Activated CD4-positive, alpha-beta T cell treated with anti-CD3 and anti-CD28 coated beads, Interleukin-2, amount 10 ng/mL, durations not matched to agents 24 days and 14 days (primary cell): ENCODE measurements around the gene COMT. TPM values are rescaled to one million over a fixed set of nuclear protein-coding genes. Genes with fewer than 3 reads are reported as not detected.
A peak's percentile ranks its signal among the peaks of the same experiment; 100 is the strongest.

Experiments
- DNase-seq: peaks from one replicate; pipeline ENCODE4 v3.0.0; 2022
- H3K27ac Mint-ChIP-seq: one replicate; pipeline ENCODE4 v1.8.0; 2022; ENCODE audit warnings: mild to moderate bottlenecking, mixed read lengths
- H3K27me3 Mint-ChIP-seq: one replicate; pipeline ENCODE4 v1.8.0; 2022; ENCODE audit warnings: mixed read lengths
- H3K36me3 Mint-ChIP-seq: one replicate; pipeline ENCODE4 v1.8.0; 2022; ENCODE audit warnings: low read depth, mild to moderate bottlenecking, mixed read lengths
- H3K4me1 Mint-ChIP-seq: one replicate; pipeline ENCODE4 v1.8.0; 2021; ENCODE audit warnings: mixed read lengths
- H3K4me3 Mint-ChIP-seq: one replicate; pipeline ENCODE4 v1.8.0; 2022; ENCODE audit warnings: mild to moderate bottlenecking, moderate library complexity, mixed read lengths
- H3K9me3 Mint-ChIP-seq: one replicate; pipeline ENCODE4 v1.8.0; 2021; ENCODE audit warnings: mixed read lengths
- intact Hi-C: fragments of 100-400 bp; cut with micrococcal nuclease; formaldehyde crosslinking; loops from one replicate; pipeline ENCODE4 v1.15.1; 2023
- total RNA-seq: library from RNA; stranded (reverse); gene quantifications from 2 replicates; pipeline ENCODE4 v1.2.3, GENCODE V29; 2022

The COMT gene
- total RNA-seq, 1 donor from 2014 or later = 110 TPM

DNA sequence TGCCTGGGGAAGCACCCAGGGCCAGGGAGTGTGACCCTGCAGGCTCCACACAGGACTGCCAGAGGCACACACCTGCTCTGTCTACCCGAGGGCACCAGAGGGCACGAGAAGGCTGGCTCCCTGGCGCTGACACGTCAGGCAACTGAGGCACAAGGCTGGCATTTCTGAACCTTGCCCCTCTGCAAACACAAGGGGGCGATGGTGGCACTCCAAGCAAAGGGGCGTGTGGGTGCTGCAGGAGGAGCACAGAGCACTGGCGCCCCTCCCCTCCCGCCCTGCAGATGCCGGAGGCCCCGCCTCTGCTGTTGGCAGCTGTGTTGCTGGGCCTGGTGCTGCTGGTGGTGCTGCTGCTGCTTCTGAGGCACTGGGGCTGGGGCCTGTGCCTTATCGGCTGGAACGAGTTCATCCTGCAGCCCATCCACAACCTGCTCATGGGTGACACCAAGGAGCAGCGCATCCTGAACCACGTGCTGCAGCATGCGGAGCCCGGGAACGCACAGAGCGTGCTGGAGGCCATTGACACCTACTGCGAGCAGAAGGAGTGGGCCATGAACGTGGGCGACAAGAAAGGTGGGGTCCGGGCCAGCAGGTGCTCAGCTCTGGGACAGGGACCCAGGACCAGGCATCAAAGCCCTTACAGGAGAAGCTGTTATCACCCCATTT lies 20.8 kb downstream of the COMT start:
- Mint-ChIP-seq H3K4me3 (no peak overlapping the region), H3K36me3 (peaks cover 11% of the 10 kb centered on the region), H3K27me3 (no peaks in the 10 kb centered on the region), H3K4me1 (peaks cover 2% of the 10 kb centered on the region), H3K9me3 (no peaks in the 10 kb centered on the region), H3K27ac (no peak overlapping the region)
- intact Hi-C loops = loop anchor here (10.0 kb wide), 1 partner anchor 332 kb away; no protein-coding TSS in a partner anchor
- peak; percentile 85 for DNase-seq

DNA sequence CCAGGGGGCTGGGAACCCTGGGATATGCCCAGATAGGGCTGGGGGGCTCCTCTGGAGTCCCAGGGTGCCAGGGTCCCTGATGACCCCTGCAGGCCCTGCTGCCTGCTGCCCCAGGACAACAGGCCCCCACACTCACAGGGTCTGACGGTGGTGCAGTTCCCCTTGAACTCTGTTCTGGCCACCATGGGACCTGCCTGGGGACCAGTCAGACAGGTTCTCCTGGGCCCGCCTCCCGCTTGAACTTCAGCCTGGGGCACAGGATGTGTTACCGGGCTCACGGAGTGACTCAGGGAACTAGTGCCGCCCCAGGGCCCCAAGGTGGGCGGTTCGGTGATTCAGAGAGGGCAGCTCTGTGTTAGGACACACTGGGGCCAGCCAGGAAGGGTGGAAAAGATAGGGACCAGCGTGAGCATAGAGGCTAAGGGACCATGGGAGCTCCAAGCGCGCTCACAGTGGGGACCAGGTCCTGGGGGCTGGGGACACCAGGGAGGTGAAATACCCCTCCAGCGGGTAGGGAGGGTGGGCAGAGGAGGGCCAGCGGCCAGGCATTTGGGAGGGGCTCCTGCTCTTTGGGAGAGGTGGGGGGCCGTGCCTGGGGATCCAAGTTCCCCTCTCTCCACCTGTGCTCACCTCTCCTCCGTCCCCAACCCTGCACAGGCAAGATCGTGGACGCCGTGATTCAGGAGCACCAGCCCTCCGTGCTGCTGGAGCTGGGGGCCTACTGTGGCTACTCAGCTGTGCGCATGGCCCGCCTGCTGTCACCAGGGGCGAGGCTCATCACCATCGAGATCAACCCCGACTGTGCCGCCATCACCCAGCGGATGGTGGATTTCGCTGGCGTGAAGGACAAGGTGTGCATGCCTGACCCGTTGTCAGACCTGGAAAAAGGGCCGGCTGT lies 21.6 kb downstream of the COMT start:
- no peak overlapping the region for H3K27ac Mint-ChIP-seq
- no peaks in the 10 kb centered on the region for H3K27me3 Mint-ChIP-seq
- H3K4me3 Mint-ChIP-seq = no peak overlapping the region
- H3K9me3 Mint-ChIP-seq = no peaks in the 10 kb centered on the region
- intact Hi-C loops = loop anchor here (10.0 kb wide), 1 partner anchor 332 kb away; no protein-coding TSS in a partner anchor
- peaks cover 2% of the 10 kb centered on the region for H3K4me1 Mint-ChIP-seq
- H3K36me3 Mint-ChIP-seq = peaks cover 11% of the 10 kb centered on the region
- DNase-seq = no peak

DNA sequence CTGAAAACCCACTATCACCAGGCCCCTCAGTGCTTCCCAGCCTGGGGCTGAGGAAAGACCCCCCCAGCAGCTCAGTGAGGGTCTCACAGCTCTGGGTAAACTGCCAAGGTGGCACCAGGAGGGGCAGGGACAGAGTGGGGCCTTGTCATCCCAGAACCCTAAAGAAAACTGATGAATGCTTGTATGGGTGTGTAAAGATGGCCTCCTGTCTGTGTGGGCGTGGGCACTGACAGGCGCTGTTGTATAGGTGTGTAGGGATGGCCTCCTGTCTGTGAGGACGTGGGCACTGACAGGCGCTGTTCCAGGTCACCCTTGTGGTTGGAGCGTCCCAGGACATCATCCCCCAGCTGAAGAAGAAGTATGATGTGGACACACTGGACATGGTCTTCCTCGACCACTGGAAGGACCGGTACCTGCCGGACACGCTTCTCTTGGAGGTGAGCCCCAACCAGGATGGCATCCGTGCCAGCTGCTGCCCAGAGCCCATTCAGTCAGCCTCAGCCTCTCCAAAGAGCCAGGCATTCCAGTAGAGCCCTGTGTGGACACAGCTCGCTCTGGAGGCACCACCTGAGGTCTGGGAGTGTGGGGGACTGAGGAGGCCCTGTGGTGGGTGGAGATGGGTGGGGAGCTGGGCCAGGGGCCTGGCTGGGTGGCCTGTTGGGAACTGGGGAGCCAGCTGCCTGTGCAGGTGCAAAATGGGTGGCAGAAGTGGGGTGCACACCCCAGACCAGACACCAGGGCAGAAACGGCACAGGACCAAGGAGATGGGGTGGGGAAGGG lies 22.5 kb downstream of the COMT start:
- Mint-ChIP-seq H3K36me3 (peaks cover 11% of the 10 kb centered on the region), H3K4me3 (no peak overlapping the region), H3K9me3 (no peaks in the 10 kb centered on the region), H3K4me1 (peaks cover 2% of the 10 kb centered on the region), H3K27me3 (no peaks in the 10 kb centered on the region), H3K27ac (no peak overlapping the region)
- DNase-seq = no peak
- intact Hi-C loops = loop anchor here (10.0 kb wide), 1 partner anchor 331 kb away; no protein-coding TSS in a partner anchor

DNA sequence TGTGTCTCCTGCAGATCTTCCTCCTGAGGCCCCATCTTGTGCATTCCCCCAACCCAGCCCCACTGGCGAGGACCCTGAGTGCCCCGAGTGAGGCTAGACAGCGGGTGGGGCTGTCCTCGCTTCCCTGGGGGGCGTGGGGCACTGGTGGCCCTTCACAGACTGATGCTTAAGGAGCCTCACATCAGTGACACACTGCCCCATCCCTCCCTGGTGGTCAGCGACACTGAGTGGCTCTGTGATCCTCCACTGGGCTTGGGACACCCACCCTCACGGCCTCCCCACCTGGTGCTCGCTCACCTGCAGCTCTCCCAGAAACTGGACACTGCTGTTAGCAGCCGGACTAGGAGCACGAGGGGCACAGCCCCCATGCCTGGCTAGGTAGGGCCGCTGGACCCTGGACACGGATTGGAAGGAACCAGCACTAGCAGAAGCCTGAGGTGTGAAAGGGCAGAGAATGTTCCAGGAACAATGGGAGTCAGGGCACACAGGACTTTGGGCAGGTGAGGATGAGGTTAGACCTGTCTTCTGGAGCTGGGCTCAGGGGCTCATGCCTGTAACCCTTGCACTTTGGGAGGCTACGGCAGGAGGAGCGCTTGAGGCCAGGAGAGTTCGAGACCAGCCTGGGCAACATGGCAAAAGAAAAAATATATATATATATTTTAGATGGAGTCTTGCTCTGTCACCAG lies 23.3 kb downstream of the COMT start:
- peaks cover 11% of the 10 kb centered on the region for H3K36me3 Mint-ChIP-seq
- intact Hi-C loops = loop anchor here (10.0 kb wide), 1 partner anchor 330 kb away; no protein-coding TSS in a partner anchor
- no peak overlapping the region for H3K27ac Mint-ChIP-seq
- DNase-seq = no peak
- H3K9me3 Mint-ChIP-seq = no peaks in the 10 kb centered on the region
- peaks cover 2% of the 10 kb centered on the region for H3K4me1 Mint-ChIP-seq
- no peak overlapping the region for H3K4me3 Mint-ChIP-seq
- H3K27me3 Mint-ChIP-seq = no peaks in the 10 kb centered on the region

DNA sequence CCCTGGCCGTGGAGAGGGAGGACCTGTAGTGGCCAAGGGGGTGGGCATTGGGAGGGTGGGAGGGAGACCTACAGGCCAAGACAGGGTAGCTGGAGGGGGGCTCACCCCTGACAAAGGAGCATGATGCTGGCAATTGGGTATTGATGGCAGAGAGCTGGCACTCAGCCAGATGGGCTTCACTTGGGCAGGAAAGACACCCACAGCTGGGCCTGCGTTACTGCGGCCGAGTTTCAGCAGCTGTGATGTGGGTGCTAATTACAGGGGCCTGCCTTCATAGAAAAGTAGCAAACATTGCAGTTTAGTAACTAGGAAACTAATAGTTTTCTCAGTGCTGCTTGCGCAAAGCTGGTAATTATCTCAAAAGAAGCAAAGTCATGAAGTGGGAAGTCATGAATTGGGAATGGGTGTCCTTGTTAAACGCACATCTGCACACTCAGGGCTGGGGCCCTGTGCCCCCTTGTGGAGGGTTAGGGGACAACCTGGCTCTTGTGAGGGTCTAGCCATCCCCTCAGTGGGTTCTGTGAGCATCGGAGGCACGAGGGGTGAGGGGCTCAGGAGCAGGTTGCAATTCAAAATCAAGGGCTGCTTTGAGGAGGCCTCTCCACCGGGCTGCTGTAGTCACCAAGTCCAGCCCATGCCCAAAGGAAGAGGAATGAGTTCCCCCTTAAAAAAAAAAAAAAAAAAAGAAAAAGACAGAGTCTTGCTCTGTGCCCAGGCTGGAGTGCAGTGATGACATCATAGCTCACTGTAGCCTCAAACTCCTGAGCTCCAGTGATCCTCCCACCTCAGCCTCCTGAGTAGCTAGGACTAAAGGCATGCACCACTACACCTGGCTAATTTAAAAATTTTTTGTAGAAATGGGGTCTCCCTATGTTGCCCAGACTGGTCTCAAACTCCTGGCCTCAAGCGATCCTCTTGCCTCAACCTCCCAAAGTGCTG lies 24.5 kb downstream of the COMT start:
- Mint-ChIP-seq H3K4me3 (no peak overlapping the region), H3K9me3 (no peaks in the 10 kb centered on the region), H3K4me1 (no peaks in the 10 kb centered on the region), H3K27me3 (no peaks in the 10 kb centered on the region), H3K36me3 (peaks cover 11% of the 10 kb centered on the region), H3K27ac (no peak overlapping the region)
- DNase-seq = no peak
- intact Hi-C loops = loop anchor here (10.0 kb wide), 1 partner anchor 329 kb away; no protein-coding TSS in a partner anchor

DNA sequence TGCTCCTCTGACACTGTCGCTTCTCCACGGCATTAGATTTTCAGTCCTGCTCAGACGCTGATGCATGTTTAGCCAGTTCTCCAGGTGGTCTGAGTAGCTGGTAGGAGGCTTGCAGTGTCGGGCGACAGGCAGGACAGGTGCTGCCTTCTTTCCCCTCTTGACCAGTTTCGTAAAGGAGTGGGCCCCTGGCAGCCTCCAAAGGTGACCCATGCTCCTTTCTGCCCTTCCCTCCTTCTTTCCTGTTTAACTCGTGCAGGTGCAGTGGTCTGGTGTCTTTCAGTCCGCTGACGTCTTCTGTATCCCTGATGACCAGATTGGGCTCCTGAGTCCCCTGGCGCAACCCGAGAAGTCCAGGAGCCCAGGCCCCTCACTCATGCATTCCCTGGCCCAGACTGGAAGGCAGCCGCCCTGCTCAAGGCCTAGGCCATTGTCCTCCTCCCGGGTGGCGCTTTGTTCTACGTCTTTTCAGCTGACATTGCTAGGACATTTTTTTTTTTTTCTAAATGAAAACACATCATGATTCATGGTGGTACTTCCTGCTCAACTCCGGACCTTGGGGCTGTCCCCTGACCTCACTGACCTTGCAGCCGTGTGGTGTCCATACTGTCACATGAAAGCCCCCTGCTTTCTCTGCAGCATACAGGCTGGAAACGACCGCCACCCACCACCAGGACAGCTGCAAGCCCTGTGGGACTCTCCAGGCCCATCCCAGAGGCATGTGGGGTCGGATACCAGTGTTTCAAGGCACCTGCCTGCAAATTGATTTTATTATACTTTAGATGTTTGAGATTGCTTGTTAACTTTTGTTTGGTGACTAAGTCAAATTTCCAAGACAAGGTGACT lies 25.6 kb downstream of the COMT start:
- no peak overlapping the region for H3K4me3 Mint-ChIP-seq
- no peaks in the 10 kb centered on the region for H3K4me1 Mint-ChIP-seq
- H3K27ac Mint-ChIP-seq = no peak overlapping the region
- no peaks in the 10 kb centered on the region for H3K9me3 Mint-ChIP-seq
- intact Hi-C loops = loop anchor here (10.0 kb wide), 1 partner anchor 328 kb away; no protein-coding TSS in a partner anchor
- no peak for DNase-seq
- peaks cover 11% of the 10 kb centered on the region for H3K36me3 Mint-ChIP-seq
- H3K27me3 Mint-ChIP-seq = no peaks in the 10 kb centered on the region

DNA sequence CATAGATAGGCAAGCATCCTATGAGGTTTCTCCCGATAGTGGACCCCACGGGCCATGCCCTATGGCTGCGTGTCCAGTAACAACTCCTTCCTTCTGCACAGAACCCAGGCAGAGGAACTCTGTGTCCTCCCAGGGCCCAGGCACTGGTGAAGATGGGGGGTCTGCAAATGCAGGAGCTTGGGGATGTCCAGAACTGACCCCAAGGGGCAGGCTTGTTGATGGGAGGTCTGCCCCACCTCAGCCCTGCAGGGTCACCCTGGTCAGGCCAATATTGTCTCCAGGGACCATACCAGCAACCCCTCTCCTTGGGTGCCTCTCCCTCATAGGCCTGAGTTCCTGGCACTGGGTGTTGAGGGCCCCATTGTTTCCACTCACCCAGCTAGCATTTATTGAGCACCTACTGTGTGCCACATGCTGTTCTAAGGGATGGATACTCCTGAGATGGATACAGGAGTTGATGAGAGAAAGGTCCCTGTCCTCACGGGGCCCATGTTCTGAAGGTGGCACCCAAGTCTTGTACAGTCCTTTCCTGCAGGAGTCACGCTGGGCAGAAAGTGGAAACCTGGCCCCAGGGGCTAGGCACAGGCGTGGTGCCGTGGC lies 26.4 kb downstream of the COMT start:
- intact Hi-C loops = loop anchor here (10.0 kb wide), 1 partner anchor 327 kb away; no protein-coding TSS in a partner anchor
- Mint-ChIP-seq H3K9me3 (no peaks in the 10 kb centered on the region), H3K27me3 (no peaks in the 10 kb centered on the region), H3K4me1 (no peaks in the 10 kb centered on the region), H3K27ac (no peak overlapping the region), H3K4me3 (no peak overlapping the region), H3K36me3 (peaks cover 11% of the 10 kb centered on the region)
- DNase-seq = no peak

DNA sequence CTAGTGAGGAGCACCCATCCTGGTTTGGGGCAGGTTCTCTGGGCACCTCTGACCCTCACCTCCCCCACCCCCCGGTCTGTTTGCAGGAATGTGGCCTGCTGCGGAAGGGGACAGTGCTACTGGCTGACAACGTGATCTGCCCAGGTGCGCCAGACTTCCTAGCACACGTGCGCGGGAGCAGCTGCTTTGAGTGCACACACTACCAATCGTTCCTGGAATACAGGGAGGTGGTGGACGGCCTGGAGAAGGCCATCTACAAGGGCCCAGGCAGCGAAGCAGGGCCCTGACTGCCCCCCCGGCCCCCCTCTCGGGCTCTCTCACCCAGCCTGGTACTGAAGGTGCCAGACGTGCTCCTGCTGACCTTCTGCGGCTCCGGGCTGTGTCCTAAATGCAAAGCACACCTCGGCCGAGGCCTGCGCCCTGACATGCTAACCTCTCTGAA lies 26.9 kb downstream of the COMT start:
- Mint-ChIP-seq H3K36me3 (peaks cover 11% of the 10 kb centered on the region), H3K4me3 (no peak overlapping the region)

DNA sequence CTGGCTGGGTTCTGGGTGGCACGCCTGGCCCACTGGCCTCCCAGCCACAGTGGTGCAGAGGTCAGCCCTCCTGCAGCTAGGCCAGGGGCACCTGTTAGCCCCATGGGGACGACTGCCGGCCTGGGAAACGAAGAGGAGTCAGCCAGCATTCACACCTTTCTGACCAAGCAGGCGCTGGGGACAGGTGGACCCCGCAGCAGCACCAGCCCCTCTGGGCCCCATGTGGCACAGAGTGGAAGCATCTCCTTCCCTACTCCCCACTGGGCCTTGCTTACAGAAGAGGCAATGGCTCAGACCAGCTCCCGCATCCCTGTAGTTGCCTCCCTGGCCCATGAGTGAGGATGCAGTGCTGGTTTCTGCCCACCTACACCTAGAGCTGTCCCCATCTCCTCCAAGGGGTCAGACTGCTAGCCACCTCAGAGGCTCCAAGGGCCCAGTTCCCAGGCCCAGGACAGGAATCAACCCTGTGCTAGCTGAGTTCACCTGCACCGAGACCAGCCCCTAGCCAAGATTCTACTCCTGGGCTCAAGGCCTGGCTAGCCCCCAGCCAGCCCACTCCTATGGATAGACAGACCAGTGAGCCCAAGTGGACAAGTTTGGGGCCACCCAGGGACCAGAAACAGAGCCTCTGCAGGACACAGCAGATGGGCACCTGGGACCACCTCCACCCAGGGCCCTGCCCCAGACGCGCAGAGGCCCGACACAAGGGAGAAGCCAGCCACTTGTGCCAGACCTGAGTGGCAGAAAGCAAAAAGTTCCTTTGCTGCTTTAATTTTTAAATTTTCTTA lies 27.8 kb downstream of the COMT start:
- no peaks in the 10 kb centered on the region for H3K4me1 Mint-ChIP-seq
- H3K36me3 Mint-ChIP-seq = peaks cover 9% of the 10 kb centered on the region
- intact Hi-C loops = loop anchor here (10.0 kb wide), 1 partner anchor 325 kb away; no protein-coding TSS in a partner anchor

More for the DNA sequence above, 26.9 kb downstream of the COMT start:
- Mint-ChIP-seq H3K4me1 (no peaks in the 10 kb centered on the region), H3K27me3 (no peaks in the 10 kb centered on the region), H3K9me3 (no peaks in the 10 kb centered on the region), H3K27ac (no peak overlapping the region)
- intact Hi-C loops = loop anchor here (10.0 kb wide), 1 partner anchor 326 kb away; no protein-coding TSS in a partner anchor
- no peak for DNase-seq

DNA sequence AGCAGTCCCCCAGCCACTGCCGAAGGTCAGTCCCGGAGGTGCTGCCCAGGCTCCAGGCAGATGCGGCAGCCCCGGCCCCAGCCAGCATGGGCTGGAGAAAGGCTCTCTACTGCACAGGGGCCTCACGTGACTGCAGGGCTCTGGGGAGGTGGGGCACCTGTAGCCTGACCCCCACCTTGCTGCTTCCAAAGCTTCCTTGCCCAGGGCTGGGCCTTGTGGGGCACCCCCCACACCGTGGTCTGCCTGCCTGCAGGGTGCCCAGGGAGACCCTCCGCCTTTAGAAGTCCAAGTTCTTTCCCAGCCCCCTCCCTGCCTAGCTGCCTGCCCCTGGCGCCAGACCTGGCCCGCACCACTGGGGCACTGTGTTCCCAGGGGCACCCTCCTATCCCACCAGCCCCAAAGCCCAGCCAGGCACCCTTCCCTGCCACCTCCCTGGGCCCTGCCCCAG lies 28.5 kb downstream of the COMT start:
- H3K9me3 Mint-ChIP-seq = no peaks in the 10 kb centered on the region
- H3K4me3 Mint-ChIP-seq = no peak overlapping the region
- H3K27ac Mint-ChIP-seq = no peak overlapping the region
- H3K27me3 Mint-ChIP-seq = no peaks in the 10 kb centered on the region
- peaks cover 3% of the 10 kb centered on the region for H3K4me1 Mint-ChIP-seq
- no peak for DNase-seq
- peaks cover 9% of the 10 kb centered on the region for H3K36me3 Mint-ChIP-seq
- intact Hi-C loops = loop anchor here (1.0 to 5.0 kb wide), 4 partner anchors 46 to 159 kb away; partner anchors contain the start of genes ARVCF and DGCR8

More for the DNA sequence above, 27.8 kb downstream of the COMT start:
- no peaks in the 10 kb centered on the region for H3K27me3 Mint-ChIP-seq
- DNase-seq = no peak
- H3K4me3 Mint-ChIP-seq = no peak overlapping the region
- no peak overlapping the region for H3K27ac Mint-ChIP-seq
- H3K9me3 Mint-ChIP-seq = no peaks in the 10 kb centered on the region
